ENCODE results near the gene NTRK3. TPM values are rescaled to one million over a fixed set of nuclear protein-coding genes. Genes with fewer than 3 reads are reported as not detected.

Gene NTRK3
- polyA plus RNA-seq, 1 experiment = 0.21 TPM

DNA sequence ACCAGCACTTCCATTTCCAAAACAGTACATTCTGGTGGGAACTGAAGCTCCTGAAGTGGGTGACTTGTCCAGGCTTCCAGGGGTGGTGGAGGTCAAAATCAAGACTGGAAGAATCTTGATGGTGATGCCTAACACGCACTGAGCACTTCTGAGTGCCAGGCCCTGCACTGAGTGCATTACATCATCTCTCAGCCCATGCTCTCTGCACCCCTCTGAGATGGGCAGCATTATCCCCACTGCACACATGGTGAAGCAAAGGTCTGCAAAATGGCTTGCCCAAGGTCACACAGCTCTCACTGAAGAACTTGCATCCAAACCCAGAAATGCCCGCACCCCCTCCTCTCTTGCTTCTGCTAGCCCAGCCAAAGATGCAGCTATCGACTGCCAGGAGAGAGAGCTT is 36.9 kb downstream of the NTRK3 start:
- POLR2A ChIA-PET = no interaction called here
- Histone ChIP-seq H3K9me3 (ENCODE audit: control insufficient read depth, insufficient read depth, low read length) (no peaks in the 10 kb centered on the region; the same call in 1 of the 2 replicates), H3K4me3 (ENCODE audit: low read depth, low read length) (no peak overlapping the region), H3K27ac (ENCODE audit: low read depth, low read length) (no peak overlapping the region), H3K27me3 (ENCODE audit: control insufficient read depth, insufficient read depth, low read length) (no peaks in the 10 kb centered on the region)
- no peak for TF ChIP-seq CTCF (IDR thresholded peaks at IDR 0.05; ENCODE audit: low read depth, low read length)
- CTCF ChIA-PET = no interaction called here
- DNase-seq (ENCODE audit: low read depth, low spot score) = no peak

GRCh38 chr15:88218557-88219221 is 37.9 kb downstream of the NTRK3 start:
- ChIA-PET POLR2A (no interaction called here), CTCF (no interaction called here)
- Histone ChIP-seq H3K27ac (ENCODE audit: low read depth, low read length) (no peak overlapping the region), H3K9me3 (ENCODE audit: control insufficient read depth, insufficient read depth, low read length) (no peaks in the 10 kb centered on the region; the same call in 1 of the 2 replicates), H3K4me3 (ENCODE audit: low read depth, low read length) (no peak overlapping the region), H3K27me3 (ENCODE audit: control insufficient read depth, insufficient read depth, low read length) (no peaks in the 10 kb centered on the region)
- no peak for DNase-seq (ENCODE audit: low read depth, low spot score)
- no peak for TF ChIP-seq CTCF (IDR thresholded peaks at IDR 0.05; ENCODE audit: low read depth, low read length)

GRCh38 chr15:88215066-88215648 is 41.4 kb downstream of the NTRK3 start:
- no peak overlapping the region for H3K4me3 ChIP-seq (ENCODE audit: low read depth, low read length)
- H3K27me3 ChIP-seq (ENCODE audit: control insufficient read depth, insufficient read depth, low read length) = no peaks in the 10 kb centered on the region
- DNase-seq (ENCODE audit: low read depth, low spot score) = no peak
- H3K27ac ChIP-seq (ENCODE audit: low read depth, low read length) = no peak overlapping the region
- POLR2A ChIA-PET = no interaction called here
- no peaks in the 10 kb centered on the region for H3K9me3 ChIP-seq (ENCODE audit: control insufficient read depth, insufficient read depth, low read length)
- CTCF ChIA-PET = no interaction called here
- no peak for TF ChIP-seq CTCF (IDR thresholded peaks at IDR 0.05; ENCODE audit: low read depth, low read length)

DNA sequence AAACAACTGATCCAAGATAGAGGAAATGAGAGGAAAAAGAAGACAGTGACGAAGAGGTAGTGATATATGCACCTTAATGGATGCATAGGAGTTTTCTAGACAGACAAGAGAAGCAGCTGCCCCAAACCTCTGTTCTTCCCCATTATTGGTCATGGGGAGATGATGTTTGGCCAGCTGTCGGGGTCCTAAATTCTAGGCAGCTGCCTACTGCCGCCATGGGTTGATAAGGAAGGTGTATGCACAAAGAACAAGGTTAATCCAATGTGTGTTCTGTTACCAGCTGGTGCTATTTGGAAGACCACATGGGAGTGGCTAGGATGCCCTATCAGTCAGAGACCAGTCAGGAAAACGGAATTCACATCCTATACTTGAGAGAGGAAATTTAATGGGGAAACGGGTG is 47.4 kb downstream of the NTRK3 start:
- H3K27me3 ChIP-seq (ENCODE audit: control insufficient read depth, insufficient read depth, low read length) = no peaks in the 10 kb centered on the region
- ChIA-PET POLR2A (no interaction called here), CTCF (no interaction called here)
- no peak overlapping the region for H3K4me3 ChIP-seq (ENCODE audit: low read depth, low read length)
- H3K9me3 ChIP-seq (ENCODE audit: control insufficient read depth, insufficient read depth, low read length) = peaks cover 5% of the 10 kb centered on the region
- no peak overlapping the region for H3K27ac ChIP-seq (ENCODE audit: low read depth, low read length)
- TF ChIP-seq CTCF (IDR thresholded peaks at IDR 0.05; ENCODE audit: low read depth, low read length) = no peak
- DNase-seq (ENCODE audit: low read depth, low spot score) = no peak

DNA sequence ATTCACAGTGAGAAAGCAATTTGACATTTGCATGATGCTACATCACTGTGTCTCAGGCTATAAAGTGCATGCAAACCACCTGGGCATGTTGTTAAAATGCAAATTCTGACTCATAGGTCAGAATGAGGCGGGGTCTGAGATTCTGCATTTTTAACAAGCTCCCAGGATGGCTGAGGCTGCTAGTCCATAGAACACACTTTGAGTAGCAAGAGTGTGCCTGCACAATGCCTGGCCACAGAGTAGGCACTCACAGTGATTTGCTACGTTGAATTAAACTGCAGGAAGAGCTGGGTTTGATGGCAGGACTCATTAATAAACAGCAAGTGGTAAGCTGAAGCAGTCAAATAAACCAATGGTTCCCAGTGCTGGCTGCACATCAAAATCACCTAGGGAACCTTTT is 48.1 kb downstream of the NTRK3 start:
- no peak overlapping the region for H3K27ac ChIP-seq (ENCODE audit: low read depth, low read length)
- no peak for TF ChIP-seq CTCF (IDR thresholded peaks at IDR 0.05; ENCODE audit: low read depth, low read length)
- CTCF ChIA-PET = no interaction called here
- no peak overlapping the region for H3K4me3 ChIP-seq (ENCODE audit: low read depth, low read length)
- no peak for DNase-seq (ENCODE audit: low read depth, low spot score)
- POLR2A ChIA-PET = no interaction called here
- H3K9me3 ChIP-seq (ENCODE audit: control insufficient read depth, insufficient read depth, low read length) = peaks cover 5% of the 10 kb centered on the region
- no peaks in the 10 kb centered on the region for H3K27me3 ChIP-seq (ENCODE audit: control insufficient read depth, insufficient read depth, low read length)

Data from AG04450 (cell line).